Prostate gland (tissue), 2 donors: ENCODE measurements around the gene PDGFC.

Experiments used
- CTCF ChIP-seq, 4 experiments: fragments of 200-600 bp in 2 of 4; fragments of 450-650 bp in 2 of 4; sonication (generic) in 2 of 4; IDR thresholded peaks; 1 replicate in 3 of 4; 2 replicates in 1 of 4; pipeline ENCODE4 v1.5.1; 2016 to 2019; ENCODE audit warnings: antibody characterized with exemption in 4 of 4, mild to moderate bottlenecking in 2 of 4, moderate library complexity in 2 of 4
- POLR2AphosphoS5 ChIP-seq: sonication (generic); formaldehyde crosslinking; IDR thresholded peaks from one replicate; pipeline ENCODE4 v1.6.1; 2017; ENCODE audit warnings: antibody characterized with exemption

DNA sequence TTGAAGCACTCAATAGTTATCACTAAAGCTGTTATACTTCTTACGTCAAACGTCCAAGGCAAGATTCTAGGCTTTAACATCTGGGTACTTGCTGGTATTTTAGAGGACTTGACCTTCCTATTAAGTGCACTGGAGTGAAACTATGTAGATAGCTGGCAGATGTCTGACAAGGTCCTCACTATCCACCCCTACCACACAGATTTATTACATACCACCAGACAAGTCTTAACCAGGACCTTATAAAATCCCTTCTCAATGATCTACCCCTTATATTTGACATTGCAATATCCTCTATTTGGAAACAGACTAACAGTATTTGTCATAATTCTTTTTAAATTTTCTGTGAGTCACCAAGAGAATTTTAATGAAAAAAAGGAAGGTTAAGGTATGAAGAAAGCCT is 78.8 kb downstream of the PDGFC start:
- TF ChIP-seq POLR2AphosphoS5 (no peak), CTCF (IDR thresholded peaks at IDR 0.05) (no peak)
